Ascending aorta (tissue), 2 donors: ENCODE data around the gene PPP4R2. TPM values are rescaled to one million over a fixed set of nuclear protein-coding genes. Genes with fewer than 3 reads are reported as not detected.

Source experiments
- DNase-seq, 2 donors: peaks; one replicate each; pipeline ENCODE4 v3.0.0-alpha.2; 2019; ENCODE audit warnings: low spot score in 2 of 2
- H3K27ac ChIP-seq, 2 donors: fragments of 200-600 bp; sonication (generic); one replicate each; pipeline ENCODE4 v1.5.1; 2016 to 2017; ENCODE audit warnings: mild to moderate bottlenecking in 1 of 2
- H3K27me3 ChIP-seq: fragments of 200-600 bp; sonication (generic); one replicate; pipeline ENCODE4 v1.5.1; 2017
- H3K36me3 ChIP-seq, 2 donors: fragments of 200-600 bp; sonication (generic); one replicate each; pipeline ENCODE4 v1.5.1; 2016
- H3K4me1 ChIP-seq, 2 donors: fragments of 200-600 bp; sonication (generic); one replicate each; pipeline ENCODE4 v1.5.1; 2016 to 2017; ENCODE audit warnings: mild to moderate bottlenecking in 1 of 2
- H3K4me3 ChIP-seq, 2 donors: fragments of 200-600 bp; sonication (generic); one replicate each; pipeline ENCODE4 v1.5.1; 2016 to 2017; ENCODE audit warnings: mild to moderate bottlenecking in 1 of 2
- H3K9me3 ChIP-seq, 2 donors: fragments of 200-600 bp; sonication (generic); one replicate each; pipeline ENCODE4 v1.5.1; 2016
- intact Hi-C: fragments of 100-400 bp; cut with DNase I; formaldehyde crosslinking; loops from one replicate; pipeline ENCODE4 v1.15.1; 2023
- total RNA-seq: library from RNA; depleted of rRNA; stranded (reverse); fragments of >200 nt; gene quantifications from one replicate; pipeline ENCODE4 v1.1.0, GENCODE V29; 2016
- TF ChIP-seq, protein P1 (sequence below), 3 experiments: fragments of 200-600 bp in 2 of 3; fragments of 450-650 bp in 1 of 3; sonication (generic) in 2 of 3; IDR thresholded peaks; one replicate each; pipeline ENCODE4 v1.5.1; 2016 to 2019; ENCODE audit warnings: antibody characterized with exemption in 3 of 3, mild to moderate bottlenecking in 1 of 3, moderate library complexity in 1 of 3

Gene PPP4R2
- total RNA-seq, 1 donor from 2014 or later: 8.2 TPM

DNA sequence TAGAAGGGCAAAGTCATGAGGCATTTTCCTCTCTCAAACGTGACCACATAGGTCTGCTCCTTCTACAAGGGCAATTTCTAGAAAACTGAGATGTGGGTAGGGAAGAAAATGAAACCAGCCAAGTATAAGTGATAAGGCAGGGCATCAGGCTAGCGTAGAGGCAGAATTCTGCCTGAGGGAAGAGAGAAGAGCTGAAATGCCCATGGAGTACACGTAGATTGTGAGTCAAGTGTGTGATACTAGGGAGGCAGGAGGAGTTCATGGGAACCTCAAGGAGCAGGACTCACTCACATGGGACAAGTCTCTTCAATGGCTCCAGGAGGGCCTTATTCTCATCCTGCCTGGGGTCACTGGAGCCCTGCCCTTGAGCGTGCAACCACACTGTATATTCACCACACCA is 34.9 kb upstream of the PPP4R2 start:
- H3K27me3 ChIP-seq: no peaks in the 10 kb centered on the region
- DNase-seq: no peak
- no peaks in the 10 kb centered on the region for H3K9me3 ChIP-seq
- no peak overlapping the region for H3K4me3 ChIP-seq
- no peaks in the 10 kb centered on the region for H3K4me1 ChIP-seq
- TF ChIP-seq, protein P1, sequence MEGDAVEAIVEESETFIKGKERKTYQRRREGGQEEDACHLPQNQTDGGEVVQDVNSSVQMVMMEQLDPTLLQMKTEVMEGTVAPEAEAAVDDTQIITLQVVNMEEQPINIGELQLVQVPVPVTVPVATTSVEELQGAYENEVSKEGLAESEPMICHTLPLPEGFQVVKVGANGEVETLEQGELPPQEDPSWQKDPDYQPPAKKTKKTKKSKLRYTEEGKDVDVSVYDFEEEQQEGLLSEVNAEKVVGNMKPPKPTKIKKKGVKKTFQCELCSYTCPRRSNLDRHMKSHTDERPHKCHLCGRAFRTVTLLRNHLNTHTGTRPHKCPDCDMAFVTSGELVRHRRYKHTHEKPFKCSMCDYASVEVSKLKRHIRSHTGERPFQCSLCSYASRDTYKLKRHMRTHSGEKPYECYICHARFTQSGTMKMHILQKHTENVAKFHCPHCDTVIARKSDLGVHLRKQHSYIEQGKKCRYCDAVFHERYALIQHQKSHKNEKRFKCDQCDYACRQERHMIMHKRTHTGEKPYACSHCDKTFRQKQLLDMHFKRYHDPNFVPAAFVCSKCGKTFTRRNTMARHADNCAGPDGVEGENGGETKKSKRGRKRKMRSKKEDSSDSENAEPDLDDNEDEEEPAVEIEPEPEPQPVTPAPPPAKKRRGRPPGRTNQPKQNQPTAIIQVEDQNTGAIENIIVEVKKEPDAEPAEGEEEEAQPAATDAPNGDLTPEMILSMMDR (IDR thresholded peaks at IDR 0.05): no peak
- H3K36me3 ChIP-seq: peaks cover 3 to 10% of the 10 kb centered on the region in 2 donors
- intact Hi-C loops: no loop called here
- no peak overlapping the region for H3K27ac ChIP-seq

GRCh38 chr3:72962317-72962716 is 34.3 kb upstream of the PPP4R2 start:
- Histone ChIP-seq H3K27me3 (no peaks in the 10 kb centered on the region), H3K9me3 (no peaks in the 10 kb centered on the region), H3K4me1 (no peaks in the 10 kb centered on the region), H3K36me3 (peaks cover 3 to 15% of the 10 kb centered on the region in 2 donors), H3K27ac (no peak overlapping the region), H3K4me3 (no peak overlapping the region)
- intact Hi-C loops: no loop called here
- no peak for DNase-seq
- TF ChIP-seq, protein P1 (IDR thresholded peaks at IDR 0.05): no peak

DNA sequence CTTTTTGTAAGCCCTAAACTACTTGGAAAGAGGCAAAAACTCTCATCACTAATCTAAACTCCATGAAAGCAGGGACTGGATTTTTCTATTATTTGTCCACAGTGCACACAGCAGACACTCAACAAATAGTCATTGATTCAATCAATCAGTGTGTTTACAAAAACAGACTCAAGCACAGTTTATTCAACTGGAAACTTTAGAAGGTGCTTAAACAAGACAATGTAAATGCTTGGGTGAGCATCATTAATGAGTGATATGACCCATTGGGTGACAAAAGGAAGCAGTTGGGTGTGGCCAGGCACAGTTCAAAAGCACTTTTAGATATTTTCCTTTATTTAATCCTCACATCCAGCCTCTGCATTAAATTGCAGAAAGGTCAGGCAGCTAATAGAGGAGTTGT is 32.0 kb upstream of the PPP4R2 start:
- H3K9me3 ChIP-seq: no peaks in the 10 kb centered on the region
- H3K4me1 ChIP-seq: no peaks in the 10 kb centered on the region
- H3K4me3 ChIP-seq: no peak overlapping the region
- no peak overlapping the region for H3K27ac ChIP-seq
- TF ChIP-seq, protein P1 (IDR thresholded peaks at IDR 0.05): no peak
- DNase-seq: no peak
- intact Hi-C loops: no loop called here
- H3K27me3 ChIP-seq: no peaks in the 10 kb centered on the region
- H3K36me3 ChIP-seq: peaks cover 8 to 31% of the 10 kb centered on the region in 2 donors

GRCh38 chr3:72968266-72968664 is 28.3 kb upstream of the PPP4R2 start:
- H3K9me3 ChIP-seq: no peaks in the 10 kb centered on the region
- H3K4me1 ChIP-seq: no peaks in the 10 kb centered on the region
- peaks cover 8 to 34% of the 10 kb centered on the region in 2 donors for H3K36me3 ChIP-seq
- intact Hi-C loops: no loop called here
- TF ChIP-seq, protein P1 (IDR thresholded peaks at IDR 0.05): no peak
- no peak overlapping the region for H3K27ac ChIP-seq
- no peaks in the 10 kb centered on the region for H3K27me3 ChIP-seq
- no peak overlapping the region for H3K4me3 ChIP-seq
- DNase-seq: no peak

DNA sequence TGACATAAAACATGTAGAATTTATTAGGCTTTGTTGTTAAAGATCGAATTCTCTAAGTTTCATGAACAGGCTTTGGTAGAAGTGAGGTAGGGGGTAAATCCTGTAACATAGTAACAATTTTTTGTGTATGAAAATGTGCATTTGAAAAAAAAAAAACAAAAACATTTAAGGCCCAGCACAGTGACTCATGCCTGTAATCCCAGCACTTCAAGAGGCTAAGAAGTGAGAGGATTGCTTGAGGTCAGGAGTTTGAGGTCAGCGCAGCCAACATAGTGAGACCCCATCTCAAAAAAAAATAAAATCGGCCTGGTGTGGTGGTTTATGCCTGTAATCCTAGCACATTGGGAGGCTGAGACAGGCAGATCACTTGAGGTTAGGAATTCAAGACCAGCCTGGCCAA is 26.8 kb upstream of the PPP4R2 start:
- intact Hi-C loops: no loop called here

More for the DNA sequence above, 26.8 kb upstream of the PPP4R2 start:
- TF ChIP-seq, protein P1 (IDR thresholded peaks at IDR 0.05): no peak
- H3K36me3 ChIP-seq: peaks cover 8 to 35% of the 10 kb centered on the region in 2 donors
- H3K27me3 ChIP-seq: no peaks in the 10 kb centered on the region
- H3K27ac ChIP-seq: no peak overlapping the region
- no peaks in the 10 kb centered on the region for H3K4me1 ChIP-seq
- H3K4me3 ChIP-seq: no peak overlapping the region
- H3K9me3 ChIP-seq: no peaks in the 10 kb centered on the region
- DNase-seq: no peak
